Measurements from ENCODE around the gene CARNS1.

The CARNS1 gene

GRCh38 chr11:67415501-67416304 is at the start of gene CARNS1:
Gene CARNS1 (plus strand): TSS chr11:67415678. CDS start chr11:67416200, 522 bp downstream.
- no peak for FAIRE-seq

- no peak for FAIRE-seq
Measured at GRCh38 chr11:67365736-67366444, 49.6 kb upstream of the CARNS1 start.

- FAIRE-seq = no peak
Measured at GRCh38 chr11:67366546-67366945, 48.9 kb upstream of the CARNS1 start.

- FAIRE-seq = no peak
Measured at GRCh38 chr11:67366961-67367760, 48.3 kb upstream of the CARNS1 start.

- FAIRE-seq = no peak
Measured at GRCh38 chr11:67367761-67368227, 47.7 kb upstream of the CARNS1 start.

- FAIRE-seq = no peak
Measured at GRCh38 chr11:67368621-67369020, 46.9 kb upstream of the CARNS1 start.

- FAIRE-seq = no peak
Measured at GRCh38 chr11:67369275-67369674, 46.2 kb upstream of the CARNS1 start.

GRCh38 chr11:67369801-67370284 is 45.6 kb upstream of the CARNS1 start:
- no peak for FAIRE-seq

GRCh38 chr11:67370351-67371076 is 45.0 kb upstream of the CARNS1 start:
- FAIRE-seq = no peak

- no peak for FAIRE-seq
Measured at GRCh38 chr11:67371189-67371910, 44.1 kb upstream of the CARNS1 start.

- no peak for FAIRE-seq
Measured at GRCh38 chr11:67371911-67372320, 43.6 kb upstream of the CARNS1 start.

- FAIRE-seq = no peak
Measured at GRCh38 chr11:67372321-67372992, 43.0 kb upstream of the CARNS1 start.

GRCh38 chr11:67372993-67373647 is 42.4 kb upstream of the CARNS1 start, which contains the start of gene CLCF1:
Gene CLCF1 (minus strand): TSS chr11:67373598. CDS start chr11:67373539, 59 bp downstream.
- no peak for FAIRE-seq

GRCh38 chr11:67373648-67374570 is 41.6 kb upstream of the CARNS1 start:
- no peak for FAIRE-seq

GRCh38 chr11:67374571-67375281 is 40.8 kb upstream of the CARNS1 start:
- FAIRE-seq = no peak

- FAIRE-seq = no peak
Measured at GRCh38 chr11:67375320-67376055, 40.0 kb upstream of the CARNS1 start.

GRCh38 chr11:67376063-67376820 is 39.2 kb upstream of the CARNS1 start:
- FAIRE-seq = no peak
